Ishikawa (cell line): ENCODE results near the gene PLA1A.

Experiments
- CEBPB ChIP-seq: IDR thresholded peaks from 2 replicates; pipeline ENCODE4 v1.6.1; 2012
- CREB1 ChIP-seq: IDR thresholded peaks from 2 replicates; pipeline ENCODE4 v1.6.1; 2012; ENCODE audit warnings: low read depth
- EGR1 ChIP-seq: IDR thresholded peaks from 2 replicates; pipeline ENCODE4 v1.6.1; 2012
- EP300 ChIP-seq: IDR thresholded peaks from 2 replicates; pipeline ENCODE4 v1.6.1; 2012; ENCODE audit warnings: borderline replicate concordance
- FOXM1 ChIP-seq: IDR thresholded peaks from 2 replicates; pipeline ENCODE4 v1.6.1; 2012; ENCODE audit warnings: low read depth, borderline replicate concordance
- MAX ChIP-seq: IDR thresholded peaks from 2 replicates; pipeline ENCODE4 v1.6.1; 2012
- NFIC ChIP-seq: IDR thresholded peaks from 2 replicates; pipeline ENCODE4 v1.6.1; 2012
- RAD21 ChIP-seq: IDR thresholded peaks from 2 replicates; pipeline ENCODE4 v1.6.1; 2012; ENCODE audit warnings: low read depth
- REST ChIP-seq: IDR thresholded peaks from 2 replicates; pipeline ENCODE4 v1.6.1; 2012; ENCODE audit warnings: low read depth, mild to moderate bottlenecking
- TAF1 ChIP-seq: IDR thresholded peaks from 2 replicates; pipeline ENCODE4 v1.6.1; 2012; ENCODE audit warnings: low read depth, mild to moderate bottlenecking
- TCF12 ChIP-seq: IDR thresholded peaks from 2 replicates; pipeline ENCODE4 v1.6.1; 2012; ENCODE audit warnings: low read depth
- TEAD4 ChIP-seq: IDR thresholded peaks from 2 replicates; pipeline ENCODE4 v1.6.1; 2012
- USF1 ChIP-seq: IDR thresholded peaks from 2 replicates; pipeline ENCODE4 v1.6.1; 2012
- YY1 ChIP-seq: IDR thresholded peaks from 2 replicates; pipeline ENCODE4 v1.6.1; 2012; ENCODE audit warnings: low read depth
- ZBTB7A ChIP-seq: IDR thresholded peaks from 2 replicates; pipeline ENCODE4 v1.6.1; 2012; ENCODE audit warnings: low read depth

PLA1A gene

GRCh38 chr3:119597548-119598288 lies at the start of gene PLA1A:
PLA1A (plus strand) TSS chr3:119597885; CDS start chr3:119597914, 29 bp downstream.
- TF ChIP-seq MAX (no peak), TAF1 (no peak), REST (no peak), FOXM1 (no peak), CREB1 (no peak), CEBPB (no peak), ZBTB7A (no peak), EP300 (no peak), TCF12 (no peak), EGR1 (no peak), NFIC (no peak), USF1 (no peak), RAD21 (no peak)

- no peak for TF ChIP-seq TAF1
- TF ChIP-seq EGR1 = no peak
- TF ChIP-seq EP300 = no peak
- TF ChIP-seq RAD21 = no peak
- TF ChIP-seq REST = no peak
- no peak for TF ChIP-seq TEAD4
- TF ChIP-seq CREB1 = no peak
- TF ChIP-seq NFIC = no peak
- no peak for TF ChIP-seq USF1
- no peak for TF ChIP-seq MAX
- no peak for TF ChIP-seq YY1
- no peak for TF ChIP-seq FOXM1
- no peak for TF ChIP-seq TCF12
- TF ChIP-seq CEBPB = no peak
- no peak for TF ChIP-seq ZBTB7A
Measured at GRCh38 chr3:119548341-119548740, 49.3 kb upstream of the PLA1A start.

GRCh38 chr3:119550192-119550910 lies 47.3 kb upstream of the PLA1A start:
- TF ChIP-seq RAD21 (no peak), FOXM1 (no peak), CEBPB (no peak), USF1 (no peak), MAX (no peak), EP300 (no peak), NFIC (no peak), CREB1 (no peak), ZBTB7A (no peak), TCF12 (no peak), EGR1 (no peak), YY1 (no peak), REST (no peak)
